BJ (cell line): ENCODE measurements around the gene VAT1L. TPM values are rescaled to one million over a fixed set of nuclear protein-coding genes. Genes with fewer than 3 reads are reported as not detected.

ENCODE experiments used
- CTCF ChIA-PET: fragments of 350-600 bp; formaldehyde crosslinking; extraction: SDS; loops from one replicate; lab custom pipeline; 2021; ENCODE audit warnings: antibody characterized with exemption, inconsistent platforms; lab: Yijun Ruan, JAX
- POLR2A ChIA-PET: fragments of 300-600 bp; sonication (Branson Sonifier 250); formaldehyde crosslinking; extraction: SDS; loops from one replicate; lab custom pipeline; 2021; ENCODE audit warnings: antibody characterized with exemption; lab: Charles Lee
- DNase-seq: peaks from one replicate; pipeline ENCODE4 v3.0.0-alpha.2; 2011; ENCODE audit warnings: low read depth
- H3K27me3 ChIP-seq: 2 replicates; pipeline ENCODE4 v1.6.0; 2011; ENCODE audit warnings: low read length; ENCODE audit not compliant: control insufficient read depth, insufficient read depth
- H3K36me3 ChIP-seq: 2 replicates; pipeline ENCODE4 v1.5.1; 2011; ENCODE audit warnings: low read length; ENCODE audit not compliant: control insufficient read depth, insufficient read depth
- H3K4me3 ChIP-seq: 2 replicates; pipeline ENCODE4 v1.5.1; 2011; ENCODE audit warnings: low read depth, mild to moderate bottlenecking, control low read depth, low read length
- polyA plus RNA-seq: library from polyadenylated mRNA; depleted of rRNA; stranded (reverse); fragments of >200 nt; gene quantifications from 2 replicates; pipeline ENCODE4 v1.2.3, GENCODE V29; 2011
- TF ChIP-seq, protein P1 (sequence below): IDR thresholded peaks from 2 replicates; pipeline ENCODE4 v1.5.1; 2011; ENCODE audit warnings: low read depth, mild to moderate bottlenecking, control low read depth, inconsistent platforms, low read length, moderate library complexity; ENCODE audit not compliant: insufficient read depth

VAT1L gene
- polyA plus RNA-seq, 1 experiment, result 4.7 TPM

DNA sequence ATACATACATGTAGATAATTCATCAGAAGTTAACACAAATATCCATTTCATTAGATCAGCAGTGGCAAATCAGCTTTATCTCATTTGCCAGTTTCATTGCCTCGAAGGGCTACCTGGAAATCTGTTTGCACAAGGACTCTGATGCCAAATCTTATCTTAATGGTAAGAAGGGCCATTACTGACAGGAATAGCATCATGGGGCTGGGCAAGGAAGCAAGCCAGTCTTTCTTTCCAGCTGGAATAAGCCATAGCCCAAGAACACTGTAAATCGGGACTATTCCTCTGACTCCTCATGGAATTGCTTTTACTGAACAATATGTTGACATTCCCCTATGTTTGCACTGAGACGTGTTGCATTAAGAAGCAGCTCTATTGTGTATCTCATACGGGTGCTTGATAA lies 132.6 kb downstream of the VAT1L start:
- DNase-seq, result no peak
- ChIA-PET POLR2A (no interaction called here), CTCF (interaction anchor here (0.6 kb wide), 1 partner anchor 47 kb away, joined by 5 read pairs; no protein-coding TSS in a partner anchor)
- TF ChIP-seq, protein P1, sequence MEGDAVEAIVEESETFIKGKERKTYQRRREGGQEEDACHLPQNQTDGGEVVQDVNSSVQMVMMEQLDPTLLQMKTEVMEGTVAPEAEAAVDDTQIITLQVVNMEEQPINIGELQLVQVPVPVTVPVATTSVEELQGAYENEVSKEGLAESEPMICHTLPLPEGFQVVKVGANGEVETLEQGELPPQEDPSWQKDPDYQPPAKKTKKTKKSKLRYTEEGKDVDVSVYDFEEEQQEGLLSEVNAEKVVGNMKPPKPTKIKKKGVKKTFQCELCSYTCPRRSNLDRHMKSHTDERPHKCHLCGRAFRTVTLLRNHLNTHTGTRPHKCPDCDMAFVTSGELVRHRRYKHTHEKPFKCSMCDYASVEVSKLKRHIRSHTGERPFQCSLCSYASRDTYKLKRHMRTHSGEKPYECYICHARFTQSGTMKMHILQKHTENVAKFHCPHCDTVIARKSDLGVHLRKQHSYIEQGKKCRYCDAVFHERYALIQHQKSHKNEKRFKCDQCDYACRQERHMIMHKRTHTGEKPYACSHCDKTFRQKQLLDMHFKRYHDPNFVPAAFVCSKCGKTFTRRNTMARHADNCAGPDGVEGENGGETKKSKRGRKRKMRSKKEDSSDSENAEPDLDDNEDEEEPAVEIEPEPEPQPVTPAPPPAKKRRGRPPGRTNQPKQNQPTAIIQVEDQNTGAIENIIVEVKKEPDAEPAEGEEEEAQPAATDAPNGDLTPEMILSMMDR, result no peak
- no peaks in the 10 kb centered on the region for H3K27me3 ChIP-seq
- H3K36me3 ChIP-seq, result no peaks in the 10 kb centered on the region
- H3K4me3 ChIP-seq, result no peak overlapping the region

- POLR2A ChIA-PET, result no interaction called here
- no peak for DNase-seq
- no peak overlapping the region for H3K4me3 ChIP-seq
- TF ChIP-seq, protein P1, result no peak
- no peaks in the 10 kb centered on the region for H3K27me3 ChIP-seq
- no peaks in the 10 kb centered on the region for H3K36me3 ChIP-seq
- CTCF ChIA-PET, result no interaction called here
Observed at GRCh38 chr16:77922228-77922754, 133.9 kb downstream of the VAT1L start.

GRCh38 chr16:77925531-77925930 lies 137.2 kb downstream of the VAT1L start:
- no peak for DNase-seq
- H3K4me3 ChIP-seq, result no peak overlapping the region
- H3K36me3 ChIP-seq, result no peaks in the 10 kb centered on the region
- POLR2A ChIA-PET, result no interaction called here
- TF ChIP-seq, protein P1, result no peak
- H3K27me3 ChIP-seq, result no peaks in the 10 kb centered on the region
- CTCF ChIA-PET, result interaction anchor here (0.6 kb wide), 1 partner anchor 336 kb away, joined by 4 read pairs; no protein-coding TSS in a partner anchor

DNA sequence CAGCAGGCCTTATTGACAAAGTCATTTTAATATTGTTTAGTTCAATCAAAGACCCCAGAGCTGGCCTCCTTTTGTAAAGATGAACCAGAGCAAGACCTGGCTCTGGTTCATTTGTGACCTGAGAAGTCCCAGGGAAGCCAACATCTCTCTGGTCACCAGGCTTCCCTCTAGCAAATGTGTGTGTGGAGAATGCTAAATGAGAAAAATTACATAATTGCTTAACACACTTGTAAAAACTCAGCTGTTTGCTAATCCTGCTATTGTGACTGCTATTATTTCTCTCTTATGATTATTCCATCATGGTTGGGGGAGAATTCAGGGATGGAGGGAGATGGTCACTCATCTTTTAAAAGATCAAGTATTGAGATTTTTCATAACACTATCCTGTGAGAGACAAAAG lies 139.7 kb downstream of the VAT1L start:
- DNase-seq, result no peak
- Histone ChIP-seq H3K4me3 (no peak overlapping the region), H3K27me3 (no peaks in the 10 kb centered on the region), H3K36me3 (no peaks in the 10 kb centered on the region)
- TF ChIP-seq, protein P1, result no peak
- ChIA-PET CTCF (no interaction called here), POLR2A (no interaction called here)

GRCh38 chr16:77929004-77929403 lies 140.6 kb downstream of the VAT1L start:
- ChIA-PET CTCF (no interaction called here), POLR2A (no interaction called here)
- no peak overlapping the region for H3K4me3 ChIP-seq
- no peaks in the 10 kb centered on the region for H3K27me3 ChIP-seq
- DNase-seq, result no peak
- no peaks in the 10 kb centered on the region for H3K36me3 ChIP-seq
- TF ChIP-seq, protein P1, result no peak
